ENCODE results near the gene DUS2.
A peak's percentile ranks its signal among the peaks of the same experiment; 100 is the strongest.

- TF ChIP-seq, protein P1, sequence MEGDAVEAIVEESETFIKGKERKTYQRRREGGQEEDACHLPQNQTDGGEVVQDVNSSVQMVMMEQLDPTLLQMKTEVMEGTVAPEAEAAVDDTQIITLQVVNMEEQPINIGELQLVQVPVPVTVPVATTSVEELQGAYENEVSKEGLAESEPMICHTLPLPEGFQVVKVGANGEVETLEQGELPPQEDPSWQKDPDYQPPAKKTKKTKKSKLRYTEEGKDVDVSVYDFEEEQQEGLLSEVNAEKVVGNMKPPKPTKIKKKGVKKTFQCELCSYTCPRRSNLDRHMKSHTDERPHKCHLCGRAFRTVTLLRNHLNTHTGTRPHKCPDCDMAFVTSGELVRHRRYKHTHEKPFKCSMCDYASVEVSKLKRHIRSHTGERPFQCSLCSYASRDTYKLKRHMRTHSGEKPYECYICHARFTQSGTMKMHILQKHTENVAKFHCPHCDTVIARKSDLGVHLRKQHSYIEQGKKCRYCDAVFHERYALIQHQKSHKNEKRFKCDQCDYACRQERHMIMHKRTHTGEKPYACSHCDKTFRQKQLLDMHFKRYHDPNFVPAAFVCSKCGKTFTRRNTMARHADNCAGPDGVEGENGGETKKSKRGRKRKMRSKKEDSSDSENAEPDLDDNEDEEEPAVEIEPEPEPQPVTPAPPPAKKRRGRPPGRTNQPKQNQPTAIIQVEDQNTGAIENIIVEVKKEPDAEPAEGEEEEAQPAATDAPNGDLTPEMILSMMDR (conservative IDR thresholded peaks at IDR 0.05; ENCODE audit: low read length) = peak; percentile 85
- TF ChIP-seq EZH2phosphoT487 (IDR thresholded peaks at IDR 0.05; ENCODE audit: borderline replicate concordance, low read depth, low read length) = no peak
These were observed 93.3 kb downstream of the DUS2 start for GRCh38 chr16:68116256-68116867.

Data from OCI-LY7 (cell line).